GM23338 (cell line): ENCODE measurements around the gene SEC11A. TPM values are rescaled to one million over a fixed set of nuclear protein-coding genes. Genes with fewer than 3 reads are reported as not detected.

ENCODE experiments used
- ATAC-seq: fragments of 200-7000 bp; cut with Tn5 transposase; 3 replicates; pipeline ENCODE4 v1.9.1; 2020
- DNase-seq: peaks from one replicate; pipeline ENCODE4 v3.0.0-alpha.2; 2015; ENCODE audit warnings: low spot score
- H2AFZ ChIP-seq: fragments of 200-600 bp; sonication (generic); 2 replicates; pipeline ENCODE4 v1.8.0; 2016; ENCODE audit warnings: antibody characterized with exemption, mild to moderate bottlenecking, moderate library complexity
- H3F3A ChIP-seq: fragments of 200-600 bp; sonication (generic); replicated peaks from 2 replicates; pipeline ENCODE4 v1.8.0; 2017; ENCODE audit warnings: antibody characterized with exemption, mixed run types, low read depth
- H3K27ac ChIP-seq: fragments of 200-600 bp; sonication (generic); 2 replicates; pipeline ENCODE4 v1.6.1; 2016; ENCODE audit warnings: low read depth
- H3K27me3 ChIP-seq: fragments of 200-600 bp; sonication (generic); 2 replicates; pipeline ENCODE4 v1.8.0; 2016; ENCODE audit warnings: mild to moderate bottlenecking, mixed run types, moderate library complexity; ENCODE audit not compliant: insufficient read depth
- H3K36me3 ChIP-seq: fragments of 200-600 bp; sonication (generic); 2 replicates; pipeline ENCODE4 v1.8.0; 2016; ENCODE audit warnings: mild to moderate bottlenecking; ENCODE audit not compliant: insufficient read depth
- H3K4me1 ChIP-seq: fragments of 200-600 bp; sonication (generic); 2 replicates; pipeline ENCODE4 v1.8.0; 2016; ENCODE audit warnings: mild to moderate bottlenecking, moderate library complexity; ENCODE audit not compliant: insufficient read depth
- H3K4me2 ChIP-seq: fragments of 200-600 bp; sonication (generic); 2 replicates; pipeline ENCODE4 v1.7.1; 2017; ENCODE audit warnings: mixed run types
- H3K4me3 ChIP-seq: fragments of 200-600 bp; sonication (generic); 2 replicates; pipeline ENCODE4 v1.6.1; 2016; ENCODE audit warnings: mixed run types
- H3K79me2 ChIP-seq: fragments of 200-600 bp; sonication (generic); replicated peaks from 2 replicates; pipeline ENCODE4 v1.8.0; 2017; ENCODE audit warnings: mild to moderate bottlenecking; ENCODE audit not compliant: insufficient read depth
- H3K9me2 ChIP-seq: fragments of 200-600 bp; sonication (generic); 2 replicates; pipeline ENCODE4 v1.8.0; 2017; ENCODE audit not compliant: insufficient read depth
- H4K20me1 ChIP-seq: fragments of 200-600 bp; sonication (generic); replicated peaks from 2 replicates; pipeline ENCODE4 v1.8.0; 2017; ENCODE audit warnings: mild to moderate bottlenecking; ENCODE audit not compliant: insufficient read depth
- H3K27ac Mint-ChIP-seq: 2 replicates; pipeline ENCODE4 v1.8.0; 2020; ENCODE audit warnings: inconsistent platforms, mild to moderate bottlenecking, moderate library complexity, mixed read lengths
- H3K27me3 Mint-ChIP-seq: 3 replicates; pipeline ENCODE4 v1.8.0; 2022; ENCODE audit warnings: low read depth, mild to moderate bottlenecking, moderate library complexity, mixed read lengths, inconsistent platforms; ENCODE audit not compliant: insufficient read depth, poor library complexity
- H3K36me3 Mint-ChIP-seq: 3 replicates; pipeline ENCODE4 v1.8.0; 2021; ENCODE audit warnings: low read depth, mild to moderate bottlenecking, inconsistent platforms, moderate library complexity, mixed read lengths
- H3K4me1 Mint-ChIP-seq: 3 replicates; pipeline ENCODE4 v1.8.0; 2020; ENCODE audit warnings: mild to moderate bottlenecking, inconsistent platforms, mixed read lengths
- H3K4me3 Mint-ChIP-seq: 3 replicates; pipeline ENCODE4 v1.8.0; 2021; ENCODE audit warnings: moderate library complexity, mild to moderate bottlenecking, inconsistent platforms, mixed read lengths
- H3K9me3 Mint-ChIP-seq: 3 replicates; pipeline ENCODE4 v1.8.0; 2020; ENCODE audit warnings: moderate library complexity, mild to moderate bottlenecking, inconsistent platforms, mixed read lengths
- CREB1 ChIP-seq: fragments of 250-450 bp; sonication (Bioruptor Pico); IDR thresholded peaks from 2 replicates; pipeline ENCODE4 v1.5.0; 2020; ENCODE audit warnings: low read depth, mild to moderate bottlenecking, moderate library complexity
- CTCF ChIP-seq, 2 experiments: fragments of 200-600 bp in 1 of 2; sonication (generic) in 1 of 2; conservative IDR thresholded peaks; 2 replicates each; pipeline versions ENCODE4 v1.5.1 to v1.6.1; 2016 to 2017; ENCODE audit warnings: antibody characterized with exemption in 2 of 2, low read depth in 2 of 2, mild to moderate bottlenecking in 2 of 2, moderate library complexity in 1 of 2
- ETS1 ChIP-seq: IDR thresholded peaks from 2 replicates; pipeline ENCODE4 v1.6.1; 2016; ENCODE audit warnings: antibody characterized with exemption
- EZH2 ChIP-seq: fragments of 200-600 bp; sonication (generic); IDR thresholded peaks from one replicate; pipeline ENCODE4 v1.8.0; 2017; ENCODE audit warnings: antibody characterized with exemption, mild to moderate bottlenecking, low read depth; ENCODE audit not compliant: unreplicated experiment
- EZH2phosphoT487 ChIP-seq: fragments of 200-600 bp; sonication (generic); IDR thresholded peaks from one replicate; pipeline ENCODE4 v1.8.1; 2018; ENCODE audit warnings: antibody characterized with exemption; ENCODE audit not compliant: unreplicated experiment
- JUNB ChIP-seq: IDR thresholded peaks from one replicate; pipeline ENCODE4 v1.6.1; 2016; ENCODE audit warnings: antibody characterized with exemption; ENCODE audit not compliant: unreplicated experiment
- NANOG ChIP-seq: IDR thresholded peaks from 2 replicates; pipeline ENCODE4 v1.6.1; 2016; ENCODE audit warnings: antibody characterized with exemption, borderline replicate concordance
- POLR2AphosphoS5 ChIP-seq: IDR thresholded peaks from 2 replicates; pipeline ENCODE4 v1.6.1; 2016; ENCODE audit warnings: antibody characterized with exemption, low read depth
- ZNF114 ChIP-seq: fragments of 250-450 bp; sonication (Bioruptor Pico); IDR thresholded peaks from 2 replicates; pipeline ENCODE4 v1.5.0; 2020; ENCODE audit warnings: mild to moderate bottlenecking, moderate library complexity
- ZNF331 ChIP-seq: fragments of 250-450 bp; sonication (Bioruptor Pico); IDR thresholded peaks from 2 replicates; pipeline ENCODE4 v1.5.0; 2020; ENCODE audit warnings: low read depth, mild to moderate bottlenecking, moderate library complexity
- ZNF462 ChIP-seq: fragments of 250-450 bp; sonication (Bioruptor Pico); IDR thresholded peaks from 2 replicates; pipeline ENCODE4 v1.5.0; 2020; ENCODE audit warnings: mild to moderate bottlenecking, moderate library complexity
- polyA plus RNA-seq: library from polyadenylated mRNA; unstranded; fragments of >200 nt; fragmentation: Nextera tagmentation; extraction: Ambion mirVana; gene quantifications from 2 replicates; pipeline ENCODE4 v1.2.1, GENCODE V29; 2016
- total RNA-seq: library from RNA; depleted of rRNA; stranded (reverse); fragments of >200 nt; shearing (Covaris generic); gene quantifications from 2 replicates; pipeline ENCODE4 v1.2.3, GENCODE V29; 2014

The SEC11A gene
- total and polyA plus RNA-seq, 2 experiments from 2014 or later: 191 to 257 TPM

GRCh38 chr15:84624359-84624758 lies 91.6 kb downstream of the SEC11A start:
- Histone ChIP-seq H3K4me2 (no peak overlapping the region), H3F3A (peaks cover 13% of the 10 kb centered on the region; the same call in 1 of the 2 replicates), H3K79me2 (peaks cover 42% of the 10 kb centered on the region), H3K9me2 (peaks cover 4% of the 10 kb centered on the region; the same call in 1 of the 2 replicates), H3K4me3 (no peak overlapping the region), H3K4me1 (no peaks in the 10 kb centered on the region), H2AFZ (no peak overlapping the region), H3K27me3 (no peaks in the 10 kb centered on the region), H4K20me1 (peaks cover 17% of the 10 kb centered on the region), H3K27ac (peak overlapping the region; percentile 39; the same call in 1 of the 2 replicates), H3K36me3 (peaks cover 48% of the 10 kb centered on the region)
- no peak overlapping the region; the same call in 2 of the 3 replicates for H3K4me3 Mint-ChIP-seq
- peaks cover 71% of the 10 kb centered on the region for H3K36me3 Mint-ChIP-seq
- peaks cover 22% of the 10 kb centered on the region for H3K27me3 Mint-ChIP-seq
- no peak for ATAC-seq
- no peak for TF ChIP-seq ZNF331 (CRISPR knock-in tag)
- no peak for TF ChIP-seq ZNF114 (CRISPR knock-in tag)
- TF ChIP-seq EZH2phosphoT487: no peak
- TF ChIP-seq CREB1 (CRISPR knock-in tag): no peak
- no peak for TF ChIP-seq ETS1
- no peak for TF ChIP-seq JUNB
- H3K9me3 Mint-ChIP-seq: peaks cover 51% of the 10 kb centered on the region
- DNase-seq: no peak
- no peak overlapping the region for H3K27ac Mint-ChIP-seq
- H3K4me1 Mint-ChIP-seq: peaks cover 8% of the 10 kb centered on the region

- H3K79me2 ChIP-seq: peaks cover 71% of the 10 kb centered on the region
- no peak overlapping the region for H3K4me2 ChIP-seq
- H2AFZ ChIP-seq: no peak overlapping the region
- ATAC-seq: no peak
- no peak overlapping the region for H3K27ac Mint-ChIP-seq
- no peak overlapping the region for H3K4me3 Mint-ChIP-seq
- peaks cover 1% of the 10 kb centered on the region; the same call in 1 of the 2 replicates for H3K4me1 ChIP-seq
- peaks cover 98% of the 10 kb centered on the region for H3K36me3 Mint-ChIP-seq
- DNase-seq: no peak
- peaks cover 4% of the 10 kb centered on the region; the same call in 1 of the 2 replicates for H3K9me2 ChIP-seq
- TF ChIP-seq POLR2AphosphoS5 (no peak), NANOG (no peak), ZNF114 (CRISPR knock-in tag) (no peak), ETS1 (no peak), ZNF462 (CRISPR knock-in tag) (no peak), CTCF (conservative IDR thresholded peaks at IDR 0.05; ENCODE audit: low read depth in 2 of 2) (no peak), ZNF331 (CRISPR knock-in tag) (no peak), EZH2 (no peak)
- no peak overlapping the region for H3K27ac ChIP-seq
- H3K4me1 Mint-ChIP-seq: peaks cover 8% of the 10 kb centered on the region
- peaks cover 66% of the 10 kb centered on the region for H3K36me3 ChIP-seq
- 0 out of 2 replicates have a peak, but pooled peaks cover 15% of the 10 kb centered on the region for H3F3A ChIP-seq
- H3K27me3 ChIP-seq: no peaks in the 10 kb centered on the region
- H3K4me3 ChIP-seq: no peak overlapping the region
- H3K27me3 Mint-ChIP-seq: peaks cover 22% of the 10 kb centered on the region
- peaks cover 31% of the 10 kb centered on the region for H4K20me1 ChIP-seq
- H3K9me3 Mint-ChIP-seq: peaks cover 71% of the 10 kb centered on the region
Observed at GRCh38 chr15:84621358-84621979, 94.5 kb downstream of the SEC11A start.
